HuH-7 (cell line): ENCODE measurements around the gene ERBB4.
"Not testable (repeated sequence)": the region's sequence is repeated elsewhere in the genome, so short reads cannot be mapped to it uniquely, and the experiment has no call there.

Source experiments
- DNase-seq: peaks from one replicate; pipeline ENCODE4 v3.0.0; 2011; ENCODE audit warnings: low spot score

ERBB4 gene

DNA sequence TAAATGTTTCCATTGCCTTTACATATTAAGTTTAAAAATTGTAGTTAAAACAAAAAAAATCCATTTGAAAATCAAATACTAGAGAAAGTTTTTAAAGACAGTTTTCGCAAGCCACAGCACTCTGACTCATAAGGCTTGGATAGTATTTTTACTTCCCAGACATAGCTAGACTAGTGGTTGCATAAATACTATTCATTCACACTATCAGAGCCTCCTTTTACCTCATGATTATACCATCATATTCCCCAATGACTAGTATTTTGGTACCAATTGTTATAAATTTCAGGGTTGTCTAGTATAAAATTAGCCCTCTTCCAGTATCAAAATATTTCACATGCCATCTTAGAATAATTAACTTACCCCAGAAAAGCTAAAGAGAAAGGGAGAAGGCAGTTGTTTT lies 393.5 kb downstream of the ERBB4 start:
- no peak for DNase-seq

DNA sequence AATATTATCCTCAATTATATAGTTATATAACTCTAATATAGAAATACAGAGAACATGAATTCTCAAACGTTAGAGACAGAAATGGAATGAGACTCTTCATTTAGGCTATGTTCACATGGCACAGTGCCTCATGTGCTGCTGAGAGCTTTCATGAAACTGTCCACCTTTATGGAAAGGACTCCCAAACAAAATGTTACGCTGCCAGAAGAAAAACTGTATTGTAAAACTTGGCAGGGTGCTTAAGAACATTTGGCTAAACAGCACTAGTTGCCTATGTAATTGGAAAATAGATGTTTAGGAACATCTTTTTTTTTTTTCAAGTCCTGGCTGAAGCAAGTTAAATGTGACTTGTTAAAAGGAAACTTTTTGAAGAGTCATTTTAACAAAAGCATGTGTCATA lies 396.0 kb downstream of the ERBB4 start:
- no peak for DNase-seq

DNA sequence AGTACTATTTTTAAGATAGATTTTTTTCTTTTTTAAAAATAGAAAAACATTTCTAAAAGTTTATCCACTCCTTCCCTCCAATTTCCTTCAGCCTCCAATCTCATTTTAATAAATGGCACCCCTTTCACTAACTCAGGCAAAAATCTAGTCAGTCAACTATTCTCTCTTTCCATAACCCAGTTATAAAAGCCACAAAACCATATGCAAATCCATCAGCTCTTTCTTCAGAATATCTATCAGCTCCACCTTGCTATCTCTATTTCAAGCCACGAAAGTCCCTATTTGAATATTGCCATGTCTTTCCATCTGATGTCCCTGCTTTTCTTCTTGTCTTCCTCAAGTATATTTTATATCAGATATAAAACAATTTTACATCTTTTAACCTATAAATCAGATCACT lies 397.1 kb downstream of the ERBB4 start:
- no peak for DNase-seq

DNA sequence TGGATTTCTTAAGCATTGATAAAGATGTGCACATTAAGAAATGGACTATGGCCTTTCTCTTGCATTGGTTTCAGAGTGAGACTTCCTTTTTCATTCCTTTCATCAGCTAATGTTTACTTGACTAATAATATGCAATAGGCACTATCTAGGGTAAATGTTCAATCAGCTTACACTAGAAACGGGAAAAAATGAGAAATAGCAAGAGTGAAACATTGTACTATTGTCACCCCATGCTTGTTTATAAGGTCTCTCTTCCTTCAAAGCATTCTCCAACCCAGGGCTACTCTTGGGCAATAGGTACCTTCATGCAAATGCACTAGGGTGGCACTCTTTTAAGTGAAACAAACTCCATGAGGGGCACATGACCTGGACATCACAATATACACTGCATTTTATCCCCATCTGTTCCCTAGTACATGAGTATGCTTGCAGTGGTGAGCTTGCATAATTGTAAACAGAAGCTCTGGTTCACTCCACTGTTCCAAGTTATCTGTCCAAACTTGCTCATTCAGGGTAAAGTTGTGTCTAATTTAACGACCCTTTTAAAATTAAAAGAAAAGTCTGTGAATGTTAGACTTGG lies 402.3 kb downstream of the ERBB4 start:
- DNase-seq, result no peak

DNA sequence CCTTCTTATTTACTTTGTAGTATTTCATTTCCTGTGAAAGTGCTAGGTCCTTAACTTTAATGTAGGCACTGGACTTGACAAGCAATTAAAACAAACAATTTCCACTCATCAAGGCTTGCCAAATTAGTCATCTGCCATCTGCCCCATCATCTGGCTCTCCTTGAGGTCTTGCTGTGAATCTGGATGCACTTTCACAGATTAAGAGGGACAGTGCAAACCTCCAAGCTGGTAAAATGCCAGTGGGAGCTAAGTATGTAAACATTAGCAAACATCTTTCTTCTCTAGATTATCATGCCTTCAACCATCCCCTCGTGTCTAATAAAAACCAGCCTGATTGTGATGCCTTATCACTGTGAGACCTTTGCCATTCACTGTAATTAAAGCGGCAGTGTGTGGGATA lies 402.9 kb downstream of the ERBB4 start:
- no peak for DNase-seq

DNA sequence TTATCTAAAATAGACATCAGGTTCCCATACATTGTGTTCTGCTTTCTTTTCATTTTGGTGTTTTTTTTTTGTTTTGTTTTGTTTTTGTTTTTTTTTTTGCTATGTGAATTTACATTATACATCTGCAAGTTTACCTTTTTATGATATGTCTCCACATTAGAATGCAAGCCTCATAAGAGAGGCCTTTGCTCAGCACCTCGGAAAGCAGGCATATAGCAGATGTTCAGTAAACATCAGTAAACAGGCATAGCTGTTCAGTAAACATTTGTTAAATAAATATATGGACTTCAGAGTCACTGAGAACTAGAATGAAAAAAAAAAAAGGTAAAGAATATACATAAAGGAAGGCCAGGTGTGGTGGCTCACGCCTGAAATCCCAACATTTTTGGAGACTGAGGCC lies 405.3 kb downstream of the ERBB4 start:
- DNase-seq, result no peak

DNA sequence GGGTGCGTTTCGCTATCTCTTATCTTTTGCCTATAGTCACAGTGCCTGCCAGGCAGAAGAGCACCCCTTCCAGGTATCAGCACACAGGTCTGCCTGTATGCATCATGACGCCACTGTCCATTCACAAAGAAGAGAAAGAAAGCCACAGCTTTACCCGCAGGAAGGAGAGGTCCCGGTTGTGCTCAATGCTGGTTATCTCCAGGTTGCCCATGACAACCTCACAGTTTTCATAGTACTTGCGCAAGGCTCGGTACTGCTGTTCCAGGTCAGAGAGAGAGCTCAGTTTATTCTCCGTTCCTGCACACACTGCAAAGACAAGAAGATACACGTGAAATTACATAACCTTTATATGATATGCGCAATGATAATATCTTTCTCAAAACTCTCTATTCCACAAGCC lies 414.0 kb downstream of the ERBB4 start:
- DNase-seq, result peak; percentile 42

DNA sequence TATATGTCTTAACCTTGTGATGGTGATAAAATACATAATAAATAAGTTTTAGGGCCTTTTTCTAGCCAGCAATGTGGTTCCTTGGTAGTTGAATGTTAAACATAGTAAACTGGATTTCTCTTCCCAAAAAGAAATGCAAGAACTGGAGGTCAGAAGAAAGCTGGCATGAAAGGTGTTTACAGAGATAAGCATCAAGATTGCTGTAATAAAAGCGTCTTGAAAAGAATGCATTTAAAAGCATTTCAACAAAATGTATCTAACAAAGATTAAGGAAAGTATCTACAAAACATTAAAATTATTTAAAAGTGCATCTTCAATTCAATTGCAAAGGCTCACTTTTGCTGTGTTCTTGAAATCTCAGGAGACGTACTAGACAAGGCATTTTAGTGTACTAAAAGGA lies 419.0 kb downstream of the ERBB4 start:
- no peak for DNase-seq

DNA sequence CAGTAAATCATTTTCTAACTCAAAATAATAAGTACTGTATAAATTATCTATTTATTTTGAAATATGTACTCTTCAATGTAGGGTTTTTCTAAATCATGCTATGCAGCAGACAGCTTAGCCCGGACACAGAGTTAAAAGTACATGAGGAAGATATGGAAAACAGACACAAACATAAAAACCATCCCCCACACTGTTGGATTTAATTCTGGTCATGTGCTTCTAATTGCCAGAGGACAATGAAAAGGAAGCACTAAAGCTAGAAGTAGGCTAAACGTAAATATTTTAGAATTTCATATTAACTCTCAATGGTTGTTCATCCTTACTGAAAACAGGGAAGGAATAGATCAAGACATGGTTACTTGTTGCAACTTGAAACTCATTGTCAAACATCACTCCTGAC lies 420.7 kb downstream of the ERBB4 start:
- DNase-seq, result no peak

DNA sequence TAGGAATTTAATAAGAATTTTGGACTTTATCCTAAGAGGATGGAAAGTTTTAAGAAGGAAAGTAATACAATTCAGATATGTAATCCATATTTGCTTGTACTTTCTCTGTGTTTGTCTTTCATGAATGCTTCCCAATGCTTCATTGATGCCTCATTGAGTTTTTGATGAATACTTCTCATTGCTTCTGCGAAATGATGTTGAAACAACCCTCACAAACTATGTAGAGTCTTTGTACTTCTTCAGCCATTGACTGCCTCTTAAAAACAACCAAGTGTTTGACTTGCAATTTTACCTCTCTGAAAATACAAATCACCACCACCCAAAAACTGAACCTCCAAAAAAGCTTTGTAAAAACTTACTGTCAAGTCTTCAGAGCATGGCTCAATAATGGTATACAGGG lies 424.1 kb downstream of the ERBB4 start:
- DNase-seq, result no peak

DNA sequence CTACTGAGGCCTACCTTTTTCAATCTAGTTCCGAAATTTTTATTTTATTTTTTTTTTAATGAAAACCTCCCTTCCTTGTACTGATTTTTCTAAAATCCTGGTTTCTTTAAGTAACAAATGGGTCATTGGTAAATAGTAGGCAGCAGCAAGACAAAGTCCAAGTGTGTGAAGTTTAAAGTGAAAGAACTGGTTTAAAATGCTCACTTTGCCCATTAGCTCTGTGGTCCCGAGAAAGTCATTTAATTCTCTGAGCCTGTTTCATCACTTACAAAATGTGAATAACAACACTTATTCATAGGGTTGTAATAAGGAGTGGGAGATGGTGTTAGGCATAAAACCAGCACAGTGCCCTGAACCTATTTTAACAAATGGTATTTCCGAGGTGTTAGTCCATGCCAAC lies 426.2 kb downstream of the ERBB4 start:
- DNase-seq, result no peak

DNA sequence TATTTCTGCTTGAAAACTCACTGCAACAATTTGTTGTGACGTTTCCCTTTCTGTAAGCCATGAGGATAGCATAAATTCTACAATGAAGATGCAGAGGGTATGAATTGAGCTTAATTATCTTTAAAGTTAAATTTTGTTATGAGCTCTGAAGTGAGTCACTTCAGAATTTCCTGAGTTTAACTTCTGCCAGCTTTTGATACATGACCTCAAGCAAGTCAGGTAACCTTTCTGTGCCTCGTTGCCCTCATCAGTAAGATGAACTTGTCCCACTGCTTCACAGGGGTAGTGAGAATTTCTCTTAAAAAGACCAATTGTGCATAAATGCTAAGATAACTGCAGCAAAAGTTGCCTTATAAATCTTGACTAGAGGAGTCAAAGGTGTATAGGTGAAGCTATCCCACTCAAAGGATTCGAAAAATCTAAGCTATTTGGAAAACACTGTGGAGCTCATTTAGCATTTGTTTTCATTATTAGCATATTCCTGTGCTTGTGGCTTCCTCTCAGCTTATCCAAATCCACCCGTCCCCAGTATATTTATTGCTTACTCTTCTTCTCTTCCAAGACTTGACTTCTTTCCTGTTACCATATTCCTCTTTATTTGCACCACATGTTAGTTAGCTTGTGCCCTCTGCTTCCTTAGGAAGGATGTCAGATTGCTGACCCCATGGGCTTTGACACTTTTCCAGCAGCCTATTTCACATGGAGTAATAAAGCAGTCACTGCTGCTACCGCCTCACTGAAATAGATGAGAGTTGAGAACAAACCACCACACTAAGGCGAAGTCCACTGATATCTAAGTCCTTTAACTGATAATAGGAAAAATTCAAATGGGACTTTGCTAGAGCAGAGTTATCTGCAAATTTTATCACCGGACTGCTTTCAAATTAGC lies 428.6 kb downstream of the ERBB4 start:
- DNase-seq, result no peak

DNA sequence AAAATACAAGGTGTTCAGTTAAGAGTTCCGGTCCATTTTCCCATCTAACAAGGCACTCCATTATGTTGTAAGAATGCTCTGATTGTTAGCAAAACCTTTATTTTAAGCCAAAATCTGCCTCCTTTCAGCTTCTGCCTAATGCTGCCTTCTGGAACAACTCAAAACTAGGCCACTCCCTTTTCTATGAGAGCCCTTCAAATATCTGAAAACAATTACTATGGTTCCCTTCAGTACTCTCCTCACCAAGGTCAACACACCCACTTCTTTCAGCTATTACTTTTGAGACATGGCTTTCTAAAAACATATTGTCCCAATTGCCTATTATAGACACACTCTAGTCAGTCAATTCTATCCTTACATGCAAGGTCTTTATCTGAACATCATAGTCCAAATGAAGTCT lies 429.4 kb downstream of the ERBB4 start:
- no peak for DNase-seq

DNA sequence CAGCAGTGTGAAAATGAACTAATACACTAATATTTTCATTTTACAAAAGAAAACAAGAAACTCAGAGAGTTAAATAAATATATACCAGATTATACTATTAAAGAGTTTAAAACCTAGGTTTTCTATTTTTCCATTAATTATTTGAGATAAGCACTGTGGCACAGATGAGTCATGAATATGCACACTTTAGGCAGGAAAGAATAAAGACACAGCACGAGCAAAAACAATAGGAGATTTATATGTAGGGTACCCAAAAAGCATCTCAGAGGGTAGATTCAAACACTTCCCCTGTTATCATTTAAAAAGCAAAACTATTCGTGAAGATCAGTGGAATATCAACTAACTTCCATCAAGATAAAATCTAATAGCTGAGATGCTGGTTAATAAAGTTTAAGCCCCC lies 430.6 kb downstream of the ERBB4 start:
- no peak for DNase-seq

DNA sequence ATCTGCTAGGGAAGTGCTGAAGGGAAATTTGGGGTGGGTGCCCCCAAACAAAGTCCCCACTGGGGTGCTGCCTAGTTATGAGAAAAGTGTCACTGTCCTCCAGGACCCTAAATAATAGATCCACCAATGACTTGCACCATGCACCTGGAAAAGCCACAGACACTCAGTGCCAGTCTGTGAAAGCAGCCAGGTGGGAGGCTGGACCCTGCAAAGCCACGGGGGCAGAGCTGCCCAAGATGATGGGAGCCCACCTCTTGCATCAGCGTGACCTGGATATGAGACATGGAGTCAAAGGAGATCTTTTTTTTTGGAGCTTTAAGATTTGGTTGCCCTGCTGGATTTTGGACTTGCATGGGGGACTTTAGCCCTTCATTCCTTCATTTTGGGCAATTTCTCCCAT lies 431.6 kb downstream of the ERBB4 start:
- DNase-seq, result no peak

DNA sequence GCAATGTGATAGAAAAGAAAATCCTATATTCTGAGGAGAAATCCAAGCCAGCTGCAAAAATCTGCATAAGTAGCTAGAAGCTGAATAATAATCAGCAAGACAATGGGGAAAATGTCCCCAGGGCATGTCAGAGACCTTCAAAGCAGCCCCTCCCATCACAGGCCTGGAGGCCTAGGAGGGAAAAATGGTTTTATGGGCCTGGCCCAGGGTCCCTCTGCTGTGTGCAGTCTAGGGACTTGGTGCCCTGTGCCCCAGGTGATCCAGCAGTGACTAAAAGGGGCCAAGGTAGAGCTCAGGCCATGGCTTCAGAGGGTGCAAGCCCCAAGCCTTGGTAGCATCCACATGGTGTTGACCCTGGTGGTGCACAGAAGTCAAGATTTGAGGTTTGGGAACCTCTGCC lies 432.1 kb downstream of the ERBB4 start:
- DNase-seq, result not testable (repeated sequence)

DNA sequence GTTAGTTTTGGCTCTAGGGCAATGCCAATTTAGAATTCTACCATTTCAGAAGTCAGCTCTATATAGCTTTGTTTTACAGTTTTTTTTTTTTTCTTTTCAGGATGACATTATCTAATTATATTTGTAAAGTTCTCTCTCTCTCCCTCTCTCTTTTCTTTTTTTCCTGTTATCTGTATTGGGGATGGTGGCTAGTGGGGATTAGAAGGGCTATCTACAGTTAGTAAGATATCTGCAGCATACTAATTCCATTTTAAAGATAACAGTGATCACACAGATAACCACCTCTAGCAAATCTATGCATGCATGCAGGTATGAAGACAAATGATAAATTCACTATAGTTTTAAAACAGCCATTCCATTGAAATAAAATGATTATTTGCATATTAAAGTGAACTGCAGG lies 438.9 kb downstream of the ERBB4 start:
- no peak for DNase-seq

DNA sequence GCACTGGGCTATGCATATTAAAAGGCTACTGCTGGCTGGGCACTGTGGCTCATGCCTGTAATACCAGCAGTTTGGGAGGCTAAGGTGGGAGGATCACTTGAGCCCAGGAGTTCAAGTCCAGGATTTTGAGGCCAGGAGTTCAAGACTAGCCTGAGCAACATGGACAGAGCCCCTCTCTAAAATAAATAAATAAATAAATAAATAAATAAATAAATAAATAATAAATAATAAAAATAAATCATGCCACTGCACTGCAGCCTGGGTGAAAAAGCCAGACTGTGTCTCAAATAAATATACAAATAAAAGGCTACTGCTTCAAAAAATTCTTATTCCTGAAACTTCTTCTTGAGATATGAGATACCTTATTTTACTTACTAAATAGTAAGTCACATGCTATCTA lies 439.6 kb downstream of the ERBB4 start:
- no peak for DNase-seq

DNA sequence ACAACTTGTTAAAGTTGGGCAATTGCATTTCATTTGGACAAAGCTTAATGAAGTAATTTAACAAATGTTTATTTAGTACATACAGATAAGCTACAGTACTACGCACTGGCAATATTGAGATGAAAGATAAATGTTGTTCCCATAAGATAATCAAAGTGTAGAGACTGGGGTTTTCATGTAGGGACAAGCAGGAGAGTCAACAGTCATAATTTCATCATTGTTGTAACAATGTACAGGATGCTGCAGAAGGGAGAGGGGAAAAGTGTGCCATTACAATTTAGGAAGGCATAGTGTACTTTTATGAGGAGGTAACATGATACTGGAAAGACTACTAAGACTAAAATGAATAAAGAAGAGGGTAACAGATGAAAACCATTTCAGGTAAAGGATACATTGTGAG lies 441.6 kb downstream of the ERBB4 start:
- no peak for DNase-seq

DNA sequence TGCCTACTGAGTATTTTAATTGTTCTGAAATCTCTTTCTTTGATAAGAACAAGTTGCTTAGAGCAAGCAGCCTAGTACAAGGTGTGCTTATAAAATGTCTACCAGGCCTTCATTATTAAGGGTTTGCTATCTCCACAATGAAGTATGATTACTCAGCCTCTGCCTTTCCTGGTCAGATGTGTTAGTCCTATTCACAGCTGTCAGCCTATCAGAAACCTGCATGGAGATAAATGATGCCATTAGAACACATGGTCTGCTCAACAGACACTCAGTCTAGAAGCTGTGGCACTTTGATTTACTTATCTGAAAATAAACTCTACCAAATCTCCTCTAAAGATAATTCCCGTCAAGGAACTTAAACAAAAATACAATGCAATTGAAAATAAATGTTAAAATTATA lies 448.7 kb downstream of the ERBB4 start:
- DNase-seq, result no peak

DNA sequence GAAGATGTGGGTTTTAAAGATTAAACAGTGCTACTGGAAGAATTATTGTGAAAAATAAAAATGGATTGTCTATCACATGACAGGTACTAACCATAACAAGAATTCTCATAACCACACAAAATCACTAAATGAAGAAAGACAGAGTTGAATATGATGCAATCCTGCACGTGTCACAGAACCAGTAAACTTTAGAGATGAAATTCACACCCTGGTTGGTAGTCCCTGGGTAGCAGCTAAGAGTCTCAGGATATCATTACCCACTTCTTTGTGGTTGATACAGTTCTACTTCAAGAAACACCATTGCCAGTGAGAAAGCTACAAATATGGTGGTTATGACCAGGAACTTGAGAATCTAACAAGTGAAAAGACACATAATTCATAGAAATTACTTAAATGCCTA lies 450.2 kb downstream of the ERBB4 start:
- DNase-seq, result no peak

DNA sequence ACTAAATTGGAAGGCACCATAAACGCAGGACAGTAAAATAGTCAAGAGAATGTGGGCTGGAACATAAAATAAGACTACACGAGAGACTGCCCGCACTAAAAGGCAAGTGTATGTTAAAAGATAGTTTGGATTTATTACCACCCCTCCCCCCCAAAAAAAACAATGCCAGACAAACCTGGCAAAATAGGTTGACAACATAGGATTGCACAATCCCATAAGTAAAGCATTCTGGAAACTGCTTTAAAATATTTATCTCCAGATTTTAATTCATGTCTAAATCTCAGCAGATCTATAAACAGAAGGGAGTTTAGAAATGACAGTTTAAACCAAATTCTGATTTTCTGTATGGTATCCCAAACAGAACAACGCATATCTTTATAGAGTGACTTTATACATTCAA lies 455.1 kb downstream of the ERBB4 start:
- DNase-seq, result no peak

DNA sequence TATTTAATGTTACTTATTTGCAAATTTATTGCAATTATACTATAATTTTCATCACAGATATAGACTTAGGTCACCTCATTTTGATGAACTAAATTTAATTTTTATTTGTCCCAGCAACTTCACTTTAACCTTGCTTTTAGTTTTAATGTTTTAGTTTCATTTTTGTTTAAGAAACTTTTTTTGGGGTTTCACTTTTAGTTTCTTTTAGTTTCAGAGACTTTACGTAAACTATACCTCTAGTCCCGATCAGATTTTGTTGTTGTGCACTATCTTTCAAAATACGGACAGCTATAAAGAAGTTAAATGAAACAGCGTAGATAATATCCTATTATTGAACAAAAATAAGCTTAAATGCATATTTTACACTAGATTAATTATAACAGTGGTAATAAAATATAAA lies 460.5 kb downstream of the ERBB4 start:
- DNase-seq, result no peak

DNA sequence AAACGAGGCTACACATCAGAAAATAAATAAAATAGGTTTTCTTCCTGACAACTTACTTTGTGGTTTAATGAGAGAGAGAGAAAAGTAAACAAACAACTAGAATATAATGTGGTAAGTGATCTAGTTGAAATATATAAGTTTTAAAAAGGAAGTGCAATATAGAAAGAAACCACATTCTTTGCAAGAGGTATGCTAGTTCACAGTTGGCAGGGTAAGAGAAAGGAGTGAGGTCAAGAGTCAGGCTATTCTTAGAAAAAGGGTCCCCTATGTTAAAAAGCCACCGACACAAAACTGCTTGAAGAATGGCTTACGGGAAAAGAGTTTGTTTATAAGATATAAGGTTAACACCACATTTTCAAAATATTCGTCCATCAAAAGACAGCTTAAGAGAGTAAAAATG lies 462.1 kb downstream of the ERBB4 start:
- no peak for DNase-seq
